Hepatocyte (in vitro differentiated cells): Measurements from ENCODE around the gene CCDC142. TPM values are rescaled to one million over a fixed set of nuclear protein-coding genes. Genes with fewer than 3 reads are reported as not detected.

ENCODE experiments used
- DNase-seq: peaks from one replicate; pipeline ENCODE4 v3.0.0-alpha.2; 2016; ENCODE audit warnings: low spot score
- H2AFZ ChIP-seq: fragments of 200-600 bp; sonication (generic); 2 replicates; pipeline ENCODE4 v1.6.0; 2016; ENCODE audit warnings: antibody characterized with exemption, mild to moderate bottlenecking
- H3K27ac ChIP-seq: fragments of 200-600 bp; sonication (generic); 2 replicates; pipeline ENCODE4 v1.5.1; 2016; ENCODE audit warnings: mild to moderate bottlenecking
- H3K27me3 ChIP-seq: fragments of 200-600 bp; sonication (generic); 2 replicates; pipeline ENCODE4 v1.6.1; 2016
- H3K36me3 ChIP-seq: fragments of 200-600 bp; sonication (generic); replicated peaks from 2 replicates; pipeline ENCODE4 v1.5.1; 2016; ENCODE audit warnings: low read depth; ENCODE audit not compliant: insufficient read depth
- H3K4me1 ChIP-seq: fragments of 200-600 bp; sonication (generic); 2 replicates; pipeline ENCODE4 v1.5.1; 2016; ENCODE audit warnings: mild to moderate bottlenecking, moderate library complexity; ENCODE audit not compliant: insufficient read depth
- H3K4me2 ChIP-seq: fragments of 200-600 bp; sonication (generic); 2 replicates; pipeline ENCODE4 v1.6.0; 2016
- H3K4me3 ChIP-seq: fragments of 200-600 bp; sonication (generic); 2 replicates; pipeline ENCODE4 v1.5.1; 2016; ENCODE audit warnings: mild to moderate bottlenecking
- H3K79me2 ChIP-seq: fragments of 200-600 bp; sonication (generic); 2 replicates; pipeline ENCODE4 v1.6.0; 2017; ENCODE audit warnings: mild to moderate bottlenecking
- H3K9me2 ChIP-seq: fragments of 200-600 bp; sonication (generic); replicated peaks from 2 replicates; pipeline ENCODE4 v1.6.0; 2017; ENCODE audit warnings: mild to moderate bottlenecking; ENCODE audit not compliant: insufficient read depth
- H3K9me3 ChIP-seq: fragments of 200-600 bp; sonication (generic); 2 replicates; pipeline ENCODE4 v1.5.1; 2016; ENCODE audit warnings: low read depth, mild to moderate bottlenecking
- H4K20me1 ChIP-seq: fragments of 200-600 bp; sonication (generic); 2 replicates; pipeline ENCODE4 v1.6.0; 2016; ENCODE audit warnings: mild to moderate bottlenecking; ENCODE audit not compliant: insufficient read depth, poor library complexity, severe bottlenecking
- CTCF ChIP-seq: fragments of 200-600 bp; sonication (generic); IDR thresholded peaks from 2 replicates; pipeline ENCODE4 v1.5.1; 2016; ENCODE audit warnings: antibody characterized with exemption, mild to moderate bottlenecking; ENCODE audit not compliant: poor library complexity
- EZH2 ChIP-seq: fragments of 200-600 bp; sonication (generic); IDR thresholded peaks from 2 replicates; pipeline ENCODE4 v1.6.1; 2016; ENCODE audit warnings: antibody characterized with exemption, mild to moderate bottlenecking, borderline replicate concordance
- EZH2phosphoT487 ChIP-seq: fragments of 200-600 bp; sonication (generic); IDR thresholded peaks from one replicate; pipeline ENCODE4 v1.6.1; 2018; ENCODE audit warnings: antibody characterized with exemption, mild to moderate bottlenecking, low read depth, moderate library complexity; ENCODE audit not compliant: unreplicated experiment, severe bottlenecking
- WGBS: methylation state at CpG from one replicate; pipeline ENCODE4 v1.1.6; 2016; ENCODE audit warnings: low lambda C conversion rate; ENCODE audit errors: missing lambda C conversion rate; 5-methylcytosine and 5-hydroxymethylcytosine counted together
- polyA plus RNA-seq: library from polyadenylated mRNA; unstranded; fragments of >200 nt; fragmentation: Nextera tagmentation; extraction: Ambion mirVana; gene quantifications from 2 replicates; pipeline ENCODE4 v1.2.1, GENCODE V29; 2016
- total RNA-seq: library from RNA; depleted of rRNA; stranded (reverse); fragments of >200 nt; gene quantifications from 2 replicates; pipeline ENCODE4 v1.2.3, GENCODE V29; 2014

The CCDC142 gene
- total and polyA plus RNA-seq, 2 experiments from 2014 or later: 11.6 to 16.6 TPM

GRCh38 chr2:74530239-74531187 is 47.7 kb upstream of the CCDC142 start:
- Histone ChIP-seq H3K9me3 (no peaks in the 10 kb centered on the region), H3K4me1 (no peaks in the 10 kb centered on the region), H3K27ac (peak overlapping the region; percentile 12), H3K79me2 (peaks cover 32% of the 10 kb centered on the region), H4K20me1 (peaks cover 7% of the 10 kb centered on the region), H3K27me3 (no peaks in the 10 kb centered on the region), H3K4me2 (peak overlapping the region; percentile 94), H3K4me3 (peak overlapping the region; percentile 90), H2AFZ (peak overlapping the region; percentile 65), H3K36me3 (no peaks in the 10 kb centered on the region), H3K9me2 (no peaks in the 10 kb centered on the region)
- WGBS: 7% methylated on average over 48 of the region's 54 CpGs
- TF ChIP-seq EZH2phosphoT487 (no peak), EZH2 (no peak), CTCF (no peak)
- DNase-seq: peak; percentile 48

- Histone ChIP-seq H4K20me1 (peaks cover 7% of the 10 kb centered on the region), H3K36me3 (no peaks in the 10 kb centered on the region), H3K9me2 (no peaks in the 10 kb centered on the region), H3K4me2 (peak within 1 kb of the TSS; percentile 97), H3K4me1 (no peaks in the 10 kb centered on the region), H2AFZ (peak within 1 kb of the TSS; percentile 65), H3K9me3 (no peaks in the 10 kb centered on the region), H3K27me3 (no peaks in the 10 kb centered on the region), H3K4me3 (peak within 1 kb of the TSS; percentile 90), H3K79me2 (peaks cover 32% of the 10 kb centered on the region), H3K27ac (peak within 1 kb of the TSS; percentile 89)
- 1% methylated on average over 76 of the region's 87 CpGs for WGBS
- peak; percentile 99 for DNase-seq
- no peak for TF ChIP-seq EZH2phosphoT487
- TF ChIP-seq CTCF: no peak
- TF ChIP-seq EZH2: no peak
Measured at GRCh38 chr2:74529357-74530238, 46.8 kb upstream of the CCDC142 start, which contains the start of the genes AUP1 and HTRA2. Gene AUP1 (minus strand): TSS chr2:74529706. CDS start chr2:74529629, 77 bp downstream. Gene HTRA2 (plus strand): TSS chr2:74529933. CDS start chr2:74530007, 74 bp downstream.

- Histone ChIP-seq H3K4me3 (peak overlapping the region; percentile 78), H4K20me1 (peaks cover 7% of the 10 kb centered on the region), H3K36me3 (no peaks in the 10 kb centered on the region), H3K9me2 (no peaks in the 10 kb centered on the region), H2AFZ (peak overlapping the region; percentile 42), H3K27ac (peak overlapping the region; percentile 89), H3K4me2 (peak overlapping the region; percentile 97), H3K27me3 (no peaks in the 10 kb centered on the region), H3K4me1 (no peaks in the 10 kb centered on the region), H3K79me2 (peaks cover 32% of the 10 kb centered on the region), H3K9me3 (no peaks in the 10 kb centered on the region)
- TF ChIP-seq EZH2phosphoT487 (no peak), CTCF (no peak), EZH2 (no peak)
- no peak for DNase-seq
- WGBS: 17% methylated on average over 29 of the region's 29 CpGs
Measured at GRCh38 chr2:74528600-74529356, 46.0 kb upstream of the CCDC142 start.
